ENCODE measurements around the gene AKR1C2.

AKR1C2 gene

GRCh38 chr10:5042922-5043321 lies 39.3 kb upstream of the AKR1C2 start:
- Histone ChIP-seq H3K4me1 (ENCODE audit: control insufficient read depth in 1 of 2, insufficient read depth in 1 of 2, low read depth in 1 of 2, low read length in 1 of 2) (peaks cover 0 to 13% of the 10 kb centered on the region in 2 experiments), H3K27me3 (no peaks in the 10 kb centered on the region), H3K9me3 (no peaks in the 10 kb centered on the region), H3K27ac (no peak overlapping the region), H3K36me3 (no peaks in the 10 kb centered on the region), H3K4me3 (ENCODE audit: low read depth in 1 of 2, low read length in 1 of 2) (no peak overlapping the region)
- TF ChIP-seq CTCF (IDR thresholded peaks at IDR 0.05): no peak

- Histone ChIP-seq H3K27ac (no peak overlapping the region), H3K4me1 (ENCODE audit: control insufficient read depth in 1 of 2, insufficient read depth in 1 of 2, low read depth in 1 of 2, low read length in 1 of 2) (peaks cover 0 to 13% of the 10 kb centered on the region in 2 experiments), H3K36me3 (no peaks in the 10 kb centered on the region), H3K4me3 (ENCODE audit: low read depth in 1 of 2, low read length in 1 of 2) (no peak overlapping the region), H3K9me3 (no peaks in the 10 kb centered on the region), H3K27me3 (no peaks in the 10 kb centered on the region)
- no peak for TF ChIP-seq CTCF (IDR thresholded peaks at IDR 0.05)
Observed at GRCh38 chr10:5041471-5042023, 37.9 kb upstream of the AKR1C2 start.

GRCh38 chr10:5040781-5041470 lies 37.3 kb upstream of the AKR1C2 start:
- no peaks in the 10 kb centered on the region for H3K9me3 ChIP-seq
- H3K27me3 ChIP-seq: no peaks in the 10 kb centered on the region
- H3K4me1 ChIP-seq (ENCODE audit: control insufficient read depth in 1 of 2, insufficient read depth in 1 of 2, low read depth in 1 of 2, low read length in 1 of 2): peaks cover 0 to 13% of the 10 kb centered on the region in 2 experiments
- H3K36me3 ChIP-seq: no peaks in the 10 kb centered on the region
- no peak overlapping the region for H3K4me3 ChIP-seq (ENCODE audit: low read depth in 1 of 2, low read length in 1 of 2)
- H3K27ac ChIP-seq: no peak overlapping the region
- no peak for TF ChIP-seq CTCF (IDR thresholded peaks at IDR 0.05)

GRCh38 chr10:5040010-5040673 lies 36.5 kb upstream of the AKR1C2 start:
- H3K9me3 ChIP-seq: no peaks in the 10 kb centered on the region
- no peak overlapping the region for H3K27ac ChIP-seq
- H3K36me3 ChIP-seq: no peaks in the 10 kb centered on the region
- H3K27me3 ChIP-seq: no peaks in the 10 kb centered on the region
- H3K4me1 ChIP-seq (ENCODE audit: control insufficient read depth in 1 of 2, insufficient read depth in 1 of 2, low read depth in 1 of 2, low read length in 1 of 2): peaks cover 0 to 13% of the 10 kb centered on the region in 2 experiments
- no peak for TF ChIP-seq CTCF (IDR thresholded peaks at IDR 0.05)
- no peak overlapping the region for H3K4me3 ChIP-seq (ENCODE audit: low read depth in 1 of 2, low read length in 1 of 2)

- no peaks in the 10 kb centered on the region for H3K27me3 ChIP-seq
- H3K36me3 ChIP-seq: no peaks in the 10 kb centered on the region
- peaks cover 0 to 13% of the 10 kb centered on the region in 2 experiments for H3K4me1 ChIP-seq (ENCODE audit: control insufficient read depth in 1 of 2, insufficient read depth in 1 of 2, low read depth in 1 of 2, low read length in 1 of 2)
- H3K27ac ChIP-seq: no peak overlapping the region
- no peaks in the 10 kb centered on the region for H3K9me3 ChIP-seq
- no peak for TF ChIP-seq CTCF (IDR thresholded peaks at IDR 0.05)
- H3K4me3 ChIP-seq (ENCODE audit: low read depth in 1 of 2, low read length in 1 of 2): no peak overlapping the region
Observed at GRCh38 chr10:5038733-5039132, 35.1 kb upstream of the AKR1C2 start.

Measured in neutrophil (primary cell).